PC-9 (cell line): ENCODE data around the gene SLC13A2. TPM values are rescaled to one million over a fixed set of nuclear protein-coding genes. Genes with fewer than 3 reads are reported as not detected.
"Not testable (repeated sequence)": the region's sequence is repeated elsewhere in the genome, so short reads cannot be mapped to it uniquely, and the experiment has no call there.

ENCODE experiments used
- BruUV-seq: library from RNA; stranded (reverse); fragments of 400-500 nt; replicated peaks from 2 replicates; lab custom pipeline; 2021; lab: Mats Ljungman, UMichigan
- CTCF ChIA-PET: fragments of 300-600 bp; sonication (Branson Sonifier 250); formaldehyde crosslinking; loops from one replicate; lab custom pipeline; 2022; ENCODE audit warnings: antibody characterized with exemption; lab: Charles Lee
- POLR2A ChIA-PET: fragments of 300-600 bp; sonication (Branson Sonifier 250); formaldehyde crosslinking; loops from one replicate; lab custom pipeline; 2022; ENCODE audit warnings: antibody characterized with exemption; ENCODE audit not compliant: unreplicated experiment; lab: Charles Lee
- DNase-seq, 2 experiments: peaks; one replicate each; pipeline versions ENCODE4 v3.0.0 to v3.0.0-alpha.2; 2015 to 2022; ENCODE audit warnings: mixed read lengths in 1 of 2
- H2AFZ ChIP-seq: fragments of 200-600 bp; sonication (generic); 2 replicates; pipeline ENCODE4 v1.8.1; 2017; ENCODE audit warnings: antibody characterized with exemption
- H3F3A ChIP-seq: fragments of 200-600 bp; sonication (generic); 2 replicates; pipeline ENCODE4 v1.8.1; 2017; ENCODE audit warnings: antibody characterized with exemption, mild to moderate bottlenecking, low read depth; ENCODE audit not compliant: insufficient read depth
- H3K27ac ChIP-seq: fragments of 200-600 bp; sonication (generic); 2 replicates; pipeline ENCODE4 v1.6.1; 2016; ENCODE audit warnings: mixed run types
- H3K27me3 ChIP-seq: fragments of 200-600 bp; sonication (generic); 2 replicates; pipeline ENCODE4 v1.6.1; 2016; ENCODE audit warnings: low read depth, mixed run types; ENCODE audit not compliant: insufficient read depth
- H3K36me3 ChIP-seq: fragments of 200-600 bp; sonication (generic); 2 replicates; pipeline ENCODE4 v1.6.1; 2016; ENCODE audit warnings: low read depth, mixed run types
- H3K4me1 ChIP-seq: fragments of 200-600 bp; sonication (generic); replicated peaks from 2 replicates; pipeline ENCODE4 v1.6.1; 2016; ENCODE audit warnings: mixed run types; ENCODE audit not compliant: insufficient read depth
- H3K4me2 ChIP-seq: fragments of 200-600 bp; sonication (generic); 2 replicates; pipeline ENCODE4 v1.6.1; 2017; ENCODE audit warnings: mixed run types
- H3K4me3 ChIP-seq: fragments of 200-600 bp; sonication (generic); 2 replicates; pipeline ENCODE4 v1.6.1; 2016; ENCODE audit warnings: mixed run types
- H3K79me2 ChIP-seq: fragments of 200-600 bp; sonication (generic); 2 replicates; pipeline ENCODE4 v1.6.1; 2017; ENCODE audit warnings: low read depth, mixed run types
- H3K9me2 ChIP-seq: fragments of 200-600 bp; sonication (generic); 2 replicates; pipeline ENCODE4 v1.8.1; 2017; ENCODE audit warnings: mild to moderate bottlenecking; ENCODE audit not compliant: insufficient read depth
- H3K9me3 ChIP-seq: fragments of 200-600 bp; sonication (generic); 2 replicates; pipeline ENCODE4 v1.8.1; 2016; ENCODE audit warnings: low read depth; ENCODE audit not compliant: insufficient read depth
- H4K20me1 ChIP-seq: fragments of 200-600 bp; sonication (generic); 2 replicates; pipeline ENCODE4 v1.8.1; 2017; ENCODE audit not compliant: insufficient read depth
- CTCF ChIP-seq: fragments of 200-600 bp; sonication (generic); conservative IDR thresholded peaks from 2 replicates; pipeline ENCODE4 v1.6.1; 2017; ENCODE audit warnings: mixed run types, antibody characterized with exemption, mild to moderate bottlenecking, moderate library complexity
- EZH2 ChIP-seq: fragments of 200-600 bp; sonication (generic); IDR thresholded peaks from 2 replicates; pipeline ENCODE4 v1.8.0; 2017; ENCODE audit warnings: antibody characterized with exemption, low read depth
- intact Hi-C: fragments of 100-400 bp; cut with micrococcal nuclease; formaldehyde crosslinking; loops from one replicate; pipeline ENCODE4 v1.10.0; 2022; ENCODE audit not compliant: unreplicated experiment
- total RNA-seq: library from RNA; stranded (reverse); gene quantifications from 2 replicates; pipeline ENCODE4 v1.2.3, GENCODE V29; 2021

SLC13A2 gene
- total RNA-seq, 1 experiment from 2014 or later, result not detected

GRCh38 chr17:28519236-28519635 is 45.8 kb downstream of the SLC13A2 start:
- Histone ChIP-seq H2AFZ (no peak overlapping the region), H3F3A (no peaks in the 10 kb centered on the region), H3K9me2 (no peaks in the 10 kb centered on the region), H3K4me1 (no peaks in the 10 kb centered on the region; the same call in 1 of the 2 replicates), H3K79me2 (no peaks in the 10 kb centered on the region), H3K9me3 (no peaks in the 10 kb centered on the region), H3K27ac (no peak overlapping the region), H3K36me3 (no peaks in the 10 kb centered on the region), H3K4me3 (no peak overlapping the region), H3K27me3 (peaks cover 12% of the 10 kb centered on the region), H3K4me2 (no peak overlapping the region), H4K20me1 (no peaks in the 10 kb centered on the region)
- ChIA-PET CTCF (no interaction called here), POLR2A (interaction anchor here (0.6 kb wide), 1 partner anchor 152 kb away, joined by 7 read pairs; no protein-coding TSS in a partner anchor)
- DNase-seq, result no peak
- TF ChIP-seq CTCF, result no peak
- no peak for TF ChIP-seq EZH2
- BruUV-seq, result no TSS peak
- intact Hi-C loops, result no loop called here

- Histone ChIP-seq H3K36me3 (no peaks in the 10 kb centered on the region), H3K9me2 (no peaks in the 10 kb centered on the region), H2AFZ (no peak overlapping the region), H3K4me1 (peaks cover 12% of the 10 kb centered on the region), H3K4me3 (no peak overlapping the region), H3F3A (no peaks in the 10 kb centered on the region), H4K20me1 (no peaks in the 10 kb centered on the region), H3K9me3 (no peaks in the 10 kb centered on the region), H3K27ac (no peak overlapping the region), H3K4me2 (no peak overlapping the region), H3K79me2 (no peaks in the 10 kb centered on the region), H3K27me3 (no peaks in the 10 kb centered on the region; the same call in 1 of the 2 replicates)
- ChIA-PET CTCF (no interaction called here), POLR2A (no interaction called here)
- TF ChIP-seq EZH2 (no peak), CTCF (no peak)
- intact Hi-C loops, result no loop called here
- BruUV-seq, result no TSS peak
- no peak for DNase-seq
These were observed 47.2 kb downstream of the SLC13A2 start for GRCh38 chr17:28520687-28521086.

- H3K4me3 ChIP-seq, result no peak overlapping the region
- no peak for DNase-seq
- no peaks in the 10 kb centered on the region for H3F3A ChIP-seq
- CTCF ChIA-PET, result no interaction called here
- no peak overlapping the region for H3K4me2 ChIP-seq
- TF ChIP-seq CTCF, result no peak
- no peak for TF ChIP-seq EZH2
- POLR2A ChIA-PET, result no interaction called here
- H4K20me1 ChIP-seq, result no peaks in the 10 kb centered on the region
- peaks cover 15% of the 10 kb centered on the region for H3K4me1 ChIP-seq
- H2AFZ ChIP-seq, result no peak overlapping the region
- no peaks in the 10 kb centered on the region for H3K79me2 ChIP-seq
- intact Hi-C loops, result no loop called here
- H3K27me3 ChIP-seq, result no peaks in the 10 kb centered on the region; the same call in 1 of the 2 replicates
- H3K9me3 ChIP-seq, result no peaks in the 10 kb centered on the region
- H3K9me2 ChIP-seq, result no peaks in the 10 kb centered on the region
- H3K36me3 ChIP-seq, result no peaks in the 10 kb centered on the region
- no peak overlapping the region for H3K27ac ChIP-seq
- BruUV-seq, result no TSS peak
These were observed 48.1 kb downstream of the SLC13A2 start for GRCh38 chr17:28521311-28522085.

GRCh38 chr17:28522281-28522680 is 48.8 kb downstream of the SLC13A2 start:
- POLR2A ChIA-PET, intact Hi-C loops, H3K36me3 ChIP-seq, H3K9me3 ChIP-seq, H3K27ac ChIP-seq, H3K9me2 ChIP-seq, H3K4me2 ChIP-seq, H3K4me3 ChIP-seq, H4K20me1 ChIP-seq, H2AFZ ChIP-seq, DNase-seq, BruUV-seq, H3K27me3 ChIP-seq, H3K79me2 ChIP-seq, H3F3A ChIP-seq: not testable (repeated sequence)
- peaks cover 20% of the 10 kb centered on the region for H3K4me1 ChIP-seq
- CTCF ChIA-PET, result interaction anchor here (0.7 kb wide), 1 partner anchor 30 kb away, joined by 5 read pairs; no protein-coding TSS in a partner anchor
